A204.1 (cell line): Measurements from ENCODE around the gene HSD11B1L.
A peak's percentile ranks its signal among the peaks of the same experiment; 100 is the strongest.
"Not testable (repeated sequence)": the region's sequence is repeated elsewhere in the genome, so short reads cannot be mapped to it uniquely, and the experiment has no call there.

Experiments
- FAIRE-seq: peaks from 2 replicates; lab custom pipeline; 2012; peaks lifted over from hg19 to GRCh38; lab: Jason Lieb, UNC

HSD11B1L gene

DNA sequence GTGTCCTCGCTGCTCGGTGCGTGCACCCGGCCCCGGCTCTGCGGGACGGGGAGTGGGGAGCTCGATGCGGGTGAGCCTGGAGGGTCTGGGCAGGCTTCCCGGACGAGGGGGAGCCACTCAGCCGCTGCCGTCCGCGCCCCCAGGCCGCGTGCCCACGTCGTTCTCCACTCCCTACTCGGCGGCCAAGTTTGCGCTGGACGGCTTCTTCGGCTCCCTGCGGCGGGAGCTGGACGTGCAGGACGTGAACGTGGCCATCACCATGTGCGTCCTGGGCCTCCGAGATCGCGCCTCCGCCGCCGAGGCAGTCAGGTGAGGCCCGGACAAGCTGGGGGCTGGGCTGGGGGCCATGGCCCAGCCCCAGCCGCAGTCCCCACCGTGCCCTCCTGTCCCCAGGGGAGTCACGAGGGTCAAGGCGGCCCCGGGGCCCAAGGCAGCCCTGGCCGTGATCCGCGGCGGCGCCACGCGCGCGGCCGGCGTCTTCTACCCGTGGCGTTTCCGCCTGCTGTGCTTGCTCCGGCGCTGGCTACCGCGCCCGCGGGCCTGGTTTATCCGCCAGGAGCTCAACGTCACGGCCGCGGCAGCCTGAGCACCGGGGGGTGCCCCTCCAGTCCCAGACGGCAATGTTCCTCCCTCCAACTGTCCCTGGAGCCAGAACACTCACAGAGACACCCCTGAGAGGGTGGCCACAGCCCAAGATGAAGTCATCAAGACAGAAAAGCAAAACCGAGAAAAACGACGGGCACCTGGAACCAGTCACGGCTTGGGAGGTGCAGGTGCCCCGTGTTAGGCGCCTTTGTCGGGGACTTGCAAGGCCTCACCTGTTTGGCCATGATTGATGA lies 6.8 kb downstream of the HSD11B1L start:
- FAIRE-seq: no peak

DNA sequence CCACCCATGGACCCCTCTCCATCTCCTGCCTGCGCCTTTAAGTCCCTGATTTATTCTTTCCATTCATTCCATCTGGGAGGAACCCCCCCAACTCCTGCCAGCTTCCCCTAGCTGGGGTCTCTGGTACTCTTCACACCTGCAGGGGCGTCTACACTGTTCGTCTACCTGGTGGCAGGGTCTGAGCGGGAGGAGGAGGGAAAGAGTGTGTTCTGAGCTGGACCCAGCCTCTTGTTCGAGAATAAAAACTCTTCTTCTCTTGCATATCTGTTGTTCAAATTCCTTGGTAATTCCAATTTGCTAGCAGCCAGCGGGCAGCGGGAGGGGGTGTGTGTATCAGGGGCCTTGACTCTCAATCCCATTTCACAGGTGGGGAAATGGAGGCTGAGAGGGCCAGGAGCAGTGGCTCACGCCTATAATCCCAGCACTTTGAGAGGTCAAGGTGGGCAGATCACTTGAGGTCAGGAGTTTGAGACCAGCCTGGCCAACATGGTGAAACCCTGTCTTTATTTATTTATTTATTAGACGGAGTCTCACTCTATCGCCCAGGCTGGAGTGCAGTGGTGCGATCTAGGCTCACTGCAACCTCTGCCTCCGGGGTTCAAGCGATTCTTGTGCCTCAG lies 7.5 kb downstream of the HSD11B1L start:
- FAIRE-seq: not testable (repeated sequence)

GRCh38 chr19:5690125-5690954 lies 9.5 kb downstream of the HSD11B1L start, which contains the start of gene RPL36:
TSS of gene RPL36 (plus strand) at chr19:5690295. CDS start at chr19:5690508, 213 bp downstream.
- peak; percentile 53 for FAIRE-seq

GRCh38 chr19:5690955-5691821 lies 10.4 kb downstream of the HSD11B1L start:
- no peak for FAIRE-seq

- no peak for FAIRE-seq
Measured at GRCh38 chr19:5691822-5692722, 11.2 kb downstream of the HSD11B1L start.

GRCh38 chr19:5692723-5693194 lies 11.9 kb downstream of the HSD11B1L start:
- FAIRE-seq: no peak

DNA sequence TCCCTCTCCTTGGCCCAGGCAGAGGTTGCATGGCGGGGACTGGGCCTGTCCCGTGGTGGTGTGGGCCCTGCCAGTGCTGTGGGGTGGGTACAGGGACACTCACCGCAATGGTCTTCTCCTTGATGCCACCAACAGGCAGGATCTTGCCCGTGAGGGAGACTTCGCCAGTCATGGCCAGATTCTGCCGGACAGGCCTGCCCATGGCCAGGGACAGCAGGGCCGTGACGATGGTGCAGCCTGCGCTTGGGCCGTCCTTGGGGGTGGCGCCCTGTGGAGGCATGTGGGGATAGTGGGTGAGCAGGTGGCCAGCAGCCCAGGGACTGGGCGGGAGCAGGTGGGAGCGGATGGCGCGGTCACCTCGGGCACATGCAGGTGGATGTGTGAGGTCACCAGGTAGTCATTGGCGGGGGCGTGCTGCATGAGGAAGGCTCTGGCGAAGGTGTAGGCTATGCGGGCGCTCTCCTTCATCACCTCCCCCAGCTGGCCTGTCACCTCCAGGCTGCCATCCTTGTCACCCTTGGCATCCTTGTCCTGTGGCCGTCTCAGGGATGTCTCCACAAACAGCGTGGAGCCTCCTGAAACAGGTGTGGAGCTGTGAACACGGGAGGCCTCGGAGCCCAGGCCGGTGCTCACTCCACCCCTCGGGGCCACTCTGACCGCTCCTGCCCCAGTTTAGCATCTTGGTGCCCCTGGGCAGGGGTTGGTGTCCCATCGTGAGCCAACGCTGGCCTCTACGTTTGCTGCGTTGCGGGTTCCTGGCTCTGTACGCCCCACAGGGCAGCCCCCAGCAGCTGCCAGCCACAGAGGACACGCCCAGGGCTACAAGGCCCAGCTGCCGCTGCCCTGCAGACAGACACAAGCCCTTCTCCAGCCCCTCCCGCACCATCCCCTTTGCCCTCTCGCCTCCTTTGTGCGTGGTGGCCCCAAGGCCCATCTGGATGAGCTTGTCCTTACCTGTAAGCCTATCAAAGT lies 12.7 kb downstream of the HSD11B1L start:
- no peak for FAIRE-seq

DNA sequence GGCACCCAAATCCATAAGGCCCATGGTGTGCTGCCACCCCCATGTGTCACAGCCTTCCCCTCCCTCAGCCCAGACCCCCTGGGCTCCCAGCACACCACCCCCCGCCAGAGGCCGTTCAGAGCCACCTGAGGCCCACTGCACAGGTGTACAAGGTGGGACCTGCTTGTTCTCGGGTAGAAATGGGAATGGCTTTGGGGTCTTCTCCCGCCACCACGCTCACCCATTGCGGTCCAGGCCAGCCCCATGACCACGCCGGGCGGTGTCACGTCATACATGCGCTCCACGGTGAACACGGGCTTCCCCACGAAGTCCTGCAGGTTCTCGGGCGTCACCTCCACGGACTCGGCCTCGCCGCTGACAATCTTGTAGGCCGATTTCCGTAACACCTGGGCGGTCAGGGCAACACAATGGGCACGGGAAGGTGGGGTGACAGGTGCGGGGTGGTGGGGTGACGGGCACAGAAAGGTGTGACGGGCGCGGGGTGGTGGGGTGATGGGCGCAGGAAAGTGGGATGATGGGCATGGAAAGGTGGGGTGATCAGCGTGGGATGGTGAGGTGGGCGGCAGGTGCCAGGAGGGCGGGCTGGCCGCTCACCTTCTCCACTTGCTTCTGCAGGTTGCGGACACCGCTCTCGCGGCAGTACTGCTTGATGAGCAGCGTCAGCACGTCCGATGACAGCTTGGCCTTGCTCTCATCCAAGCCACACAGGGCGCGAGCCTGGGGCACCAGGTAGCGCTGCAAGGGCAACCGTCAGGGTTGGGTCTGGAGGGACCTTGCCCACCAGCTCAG lies 13.5 kb downstream of the HSD11B1L start:
- no peak for FAIRE-seq

DNA sequence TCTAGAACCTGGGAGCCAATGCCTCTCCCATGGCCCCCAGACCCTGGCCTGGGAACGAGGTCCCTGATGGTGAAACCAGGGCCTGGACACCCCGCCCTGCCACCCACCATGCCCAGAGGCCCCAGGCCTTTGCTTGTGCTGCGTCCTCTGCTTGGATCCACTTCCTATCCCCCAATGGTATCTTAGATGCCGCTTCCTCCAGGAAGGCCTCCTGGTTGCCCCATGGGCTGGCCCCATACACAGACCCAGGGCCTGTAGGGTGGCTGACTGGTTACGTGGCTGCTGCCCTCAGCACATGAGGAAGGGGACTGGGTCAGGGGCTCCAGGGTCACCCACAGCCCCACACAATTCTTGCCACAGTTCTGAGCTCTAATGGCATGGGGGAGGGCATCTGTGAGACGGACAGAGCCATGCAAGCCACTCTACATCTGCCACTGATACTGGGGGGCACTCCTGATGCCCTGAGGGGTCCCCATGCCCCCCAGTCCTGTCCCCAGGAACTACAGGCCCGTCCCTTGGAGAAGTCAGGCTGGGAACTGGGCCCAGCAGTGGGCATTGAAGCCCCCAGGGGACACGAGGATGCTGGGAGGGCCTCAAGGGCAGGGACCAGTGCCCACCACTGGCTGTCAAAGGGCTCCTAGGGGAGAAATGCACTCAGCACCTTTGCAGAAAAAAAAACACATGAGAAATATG lies 14.3 kb downstream of the HSD11B1L start:
- FAIRE-seq: no peak

DNA sequence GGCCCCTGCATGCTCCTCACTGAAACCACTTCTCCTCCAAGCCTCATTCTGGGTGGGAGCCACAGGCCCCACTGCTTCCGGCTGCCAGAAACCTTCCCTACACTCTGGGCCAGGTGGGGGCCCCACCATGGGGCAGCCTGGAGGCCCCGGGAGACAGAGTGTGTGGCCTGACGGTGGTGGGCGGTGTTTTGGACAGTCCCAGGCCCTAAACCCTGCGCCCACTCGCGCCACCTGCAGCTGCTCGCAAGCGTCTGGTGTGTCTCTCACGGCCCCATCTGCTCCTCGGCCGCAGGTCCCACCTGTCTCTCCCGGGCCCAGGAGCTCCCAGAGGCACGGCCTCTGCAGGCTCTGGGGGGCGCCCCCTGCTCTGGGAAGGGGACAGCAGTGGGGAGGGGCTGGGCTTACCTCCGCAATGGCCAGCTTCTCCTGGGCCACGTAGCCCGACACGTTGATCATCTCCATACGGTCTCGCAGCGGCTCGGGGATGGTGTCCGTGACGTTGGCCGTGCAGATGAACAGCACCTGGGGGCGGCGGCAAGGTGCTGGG lies 14.9 kb downstream of the HSD11B1L start:
- FAIRE-seq: no peak

DNA sequence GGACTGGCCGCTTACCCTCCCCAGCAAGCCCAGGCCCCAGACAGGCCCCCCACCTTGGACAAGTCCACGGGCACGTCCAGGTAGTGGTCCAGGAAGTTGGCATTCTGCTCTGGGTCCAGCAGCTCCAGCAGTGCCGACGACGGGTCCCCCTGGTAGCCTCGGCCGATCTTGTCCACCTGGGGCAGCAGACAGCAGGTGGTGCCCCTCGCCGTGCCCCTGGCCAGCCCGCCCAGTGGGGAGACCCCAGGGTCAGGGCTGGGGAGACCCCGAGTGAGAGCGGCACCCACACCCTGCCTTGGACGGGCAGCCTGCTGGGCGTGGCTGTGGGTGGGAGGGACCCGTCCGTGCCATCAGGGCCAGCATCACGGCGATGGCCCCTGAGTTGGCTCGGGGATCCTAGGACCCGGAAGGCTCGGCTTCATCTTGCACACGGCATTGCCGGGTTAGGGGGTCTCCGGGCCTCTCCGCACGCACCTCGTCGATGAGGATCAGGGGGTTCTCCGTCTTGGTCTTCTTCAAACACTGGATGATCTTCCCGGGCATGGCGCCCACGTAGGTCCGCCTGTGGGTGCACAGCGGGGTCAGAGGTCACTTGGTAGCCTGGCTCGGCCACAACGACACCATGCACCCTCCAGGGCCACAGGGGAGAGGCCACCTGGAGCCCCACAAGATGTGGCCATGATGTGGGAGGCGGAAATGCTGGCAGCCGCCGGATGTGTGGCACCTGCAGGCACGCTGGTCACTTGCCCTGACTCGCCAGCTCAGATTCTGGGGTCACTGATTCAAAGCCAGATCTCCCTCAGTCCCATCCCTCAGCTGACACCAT lies 15.6 kb downstream of the HSD11B1L start:
- no peak for FAIRE-seq

DNA sequence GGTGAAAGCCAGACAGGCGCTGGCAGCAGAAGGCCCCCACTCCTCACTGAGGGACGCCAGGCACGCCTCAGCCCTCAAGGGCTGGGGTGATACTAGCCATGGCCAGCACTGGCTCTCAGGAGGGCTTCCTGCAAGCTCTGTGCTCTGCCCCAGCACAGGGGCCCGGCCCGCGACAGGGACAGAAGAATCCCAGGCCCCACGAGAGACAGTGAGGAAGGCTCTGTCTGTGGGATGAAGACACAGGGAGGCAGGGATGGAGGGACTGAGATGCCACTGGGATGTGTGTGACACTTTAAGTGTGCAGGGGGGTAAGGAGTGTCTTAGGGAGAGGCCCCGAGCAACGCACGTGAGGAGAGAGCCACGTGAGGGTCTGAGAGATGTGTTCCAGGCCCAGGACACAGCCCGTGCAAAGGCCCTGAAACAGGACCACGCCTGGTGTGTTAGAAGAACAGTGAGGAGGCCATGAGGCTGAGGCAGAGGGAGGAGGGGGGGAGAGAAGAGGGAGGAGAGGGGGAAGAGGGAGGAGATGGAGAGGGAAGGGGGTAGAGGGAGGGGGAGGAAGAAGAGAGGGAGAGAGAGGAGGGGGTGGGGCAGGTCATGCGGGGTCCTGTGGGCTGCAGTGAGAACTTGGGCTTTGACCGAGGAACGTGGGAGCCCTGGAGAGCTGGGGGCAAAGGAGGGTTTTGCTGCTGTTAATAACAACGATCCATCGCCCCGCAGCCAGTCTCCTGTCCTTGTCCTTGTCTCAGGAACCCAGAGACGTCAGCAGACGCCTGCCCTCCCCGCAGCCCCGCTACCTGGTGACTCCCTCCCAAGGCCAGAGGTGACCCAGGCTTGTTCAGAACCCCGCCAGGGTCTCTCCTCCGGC lies 16.4 kb downstream of the HSD11B1L start:
- FAIRE-seq: no peak

GRCh38 chr19:5697890-5698634 lies 17.2 kb downstream of the HSD11B1L start:
- FAIRE-seq: no peak

DNA sequence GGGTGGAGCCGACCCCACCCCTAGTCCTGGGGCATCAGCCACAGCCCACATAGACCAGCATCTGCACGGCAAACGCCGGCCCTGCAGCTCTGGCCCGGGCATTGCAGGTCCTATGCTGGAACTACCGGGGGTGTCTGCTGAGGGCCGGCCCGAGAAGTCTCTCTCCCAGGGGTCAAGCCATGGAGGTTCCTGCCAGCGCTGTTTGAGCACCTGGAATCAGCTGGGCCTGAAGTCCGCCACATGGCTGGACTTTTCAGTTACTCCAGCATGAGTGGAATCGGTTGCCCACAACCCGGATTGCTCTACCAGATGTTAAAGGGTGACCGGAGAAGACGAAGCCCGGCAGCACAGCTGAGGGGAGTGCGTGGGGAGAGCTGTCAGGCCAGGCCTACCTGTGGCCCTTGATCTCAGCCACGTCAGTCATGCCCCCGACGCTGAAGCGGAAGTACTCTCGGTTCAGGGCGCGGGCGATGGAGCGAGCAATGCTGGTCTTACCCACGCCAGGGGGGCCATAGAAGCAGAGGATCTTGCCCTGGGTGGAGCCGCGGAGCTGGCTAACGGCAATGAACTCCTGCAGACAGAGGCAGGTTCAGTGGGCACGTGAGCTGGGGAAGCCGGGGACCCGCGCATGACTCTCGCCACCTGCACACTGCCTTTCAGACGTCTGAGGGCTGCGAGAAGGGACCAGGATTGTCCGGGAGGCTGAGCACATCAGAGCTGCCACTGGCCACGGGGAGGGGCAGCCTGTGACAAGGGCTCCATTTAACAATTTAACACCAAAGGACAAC lies 18.0 kb downstream of the HSD11B1L start:
- FAIRE-seq: no peak
